Vagina (tissue), 2 donors: ENCODE measurements around the gene PER3. TPM values are rescaled to one million over a fixed set of nuclear protein-coding genes. Genes with fewer than 3 reads are reported as not detected.
A peak's percentile ranks its signal among the peaks of the same experiment; 100 is the strongest.

Source experiments
- DNase-seq, 2 donors: peaks; one replicate each; pipeline ENCODE4 v3.0.0-alpha.2; 2017; ENCODE audit errors: extremely low spot score in 2 of 2
- H3K27ac ChIP-seq: fragments of 200-600 bp; sonication (generic); one replicate; pipeline ENCODE4 v1.5.1; 2019
- H3K27me3 ChIP-seq: fragments of 200-600 bp; sonication (generic); one replicate; pipeline ENCODE4 v1.5.1; 2019
- H3K36me3 ChIP-seq, 2 donors: fragments of 200-600 bp; sonication (generic); one replicate each; pipeline ENCODE4 v1.5.1; 2017 to 2019
- H3K4me1 ChIP-seq: fragments of 200-600 bp; sonication (generic); one replicate; pipeline ENCODE4 v1.5.1; 2019
- H3K4me3 ChIP-seq, 2 donors: fragments of 200-600 bp; sonication (generic); 1 replicate in 1 of 2; 2 replicates in 1 of 2; pipeline ENCODE4 v1.5.1; 2016 to 2019
- H3K9me3 ChIP-seq: fragments of 200-600 bp; sonication (generic); one replicate; pipeline ENCODE4 v1.5.1; 2019
- CTCF ChIP-seq, 3 experiments: fragments of 450-650 bp in 2 of 3; fragments of 200-600 bp in 1 of 3; sonication (generic) in 1 of 3; IDR thresholded peaks; one replicate each; pipeline ENCODE4 v1.5.1; 2017 to 2019; ENCODE audit warnings: antibody characterized with exemption in 3 of 3, mild to moderate bottlenecking in 2 of 3, moderate library complexity in 2 of 3
- POLR2A ChIP-seq, 2 donors: fragments of 450-650 bp; IDR thresholded peaks; one replicate each; pipeline ENCODE4 v1.6.1; 2017; ENCODE audit warnings: antibody characterized with exemption in 2 of 2, mild to moderate bottlenecking in 2 of 2, moderate library complexity in 2 of 2
- POLR2AphosphoS5 ChIP-seq, 2 donors: sonication (generic); formaldehyde crosslinking; IDR thresholded peaks; one replicate each; pipeline ENCODE4 v1.9.0; 2017; ENCODE audit warnings: antibody characterized with exemption in 2 of 2, mild to moderate bottlenecking in 2 of 2, low read depth in 1 of 2; ENCODE audit not compliant: insufficient read depth in 1 of 2
- intact Hi-C: fragments of 100-400 bp; cut with DNase I; formaldehyde crosslinking; loops from one replicate; pipeline ENCODE4 v1.15.1; 2023
- total RNA-seq: library from RNA; depleted of rRNA; stranded (reverse); fragments of >200 nt; gene quantifications from one replicate; pipeline ENCODE4 v1.2.3, GENCODE V29; 2016

PER3 gene
- total RNA-seq, 1 donor from 2014 or later = 24.6 TPM

DNA sequence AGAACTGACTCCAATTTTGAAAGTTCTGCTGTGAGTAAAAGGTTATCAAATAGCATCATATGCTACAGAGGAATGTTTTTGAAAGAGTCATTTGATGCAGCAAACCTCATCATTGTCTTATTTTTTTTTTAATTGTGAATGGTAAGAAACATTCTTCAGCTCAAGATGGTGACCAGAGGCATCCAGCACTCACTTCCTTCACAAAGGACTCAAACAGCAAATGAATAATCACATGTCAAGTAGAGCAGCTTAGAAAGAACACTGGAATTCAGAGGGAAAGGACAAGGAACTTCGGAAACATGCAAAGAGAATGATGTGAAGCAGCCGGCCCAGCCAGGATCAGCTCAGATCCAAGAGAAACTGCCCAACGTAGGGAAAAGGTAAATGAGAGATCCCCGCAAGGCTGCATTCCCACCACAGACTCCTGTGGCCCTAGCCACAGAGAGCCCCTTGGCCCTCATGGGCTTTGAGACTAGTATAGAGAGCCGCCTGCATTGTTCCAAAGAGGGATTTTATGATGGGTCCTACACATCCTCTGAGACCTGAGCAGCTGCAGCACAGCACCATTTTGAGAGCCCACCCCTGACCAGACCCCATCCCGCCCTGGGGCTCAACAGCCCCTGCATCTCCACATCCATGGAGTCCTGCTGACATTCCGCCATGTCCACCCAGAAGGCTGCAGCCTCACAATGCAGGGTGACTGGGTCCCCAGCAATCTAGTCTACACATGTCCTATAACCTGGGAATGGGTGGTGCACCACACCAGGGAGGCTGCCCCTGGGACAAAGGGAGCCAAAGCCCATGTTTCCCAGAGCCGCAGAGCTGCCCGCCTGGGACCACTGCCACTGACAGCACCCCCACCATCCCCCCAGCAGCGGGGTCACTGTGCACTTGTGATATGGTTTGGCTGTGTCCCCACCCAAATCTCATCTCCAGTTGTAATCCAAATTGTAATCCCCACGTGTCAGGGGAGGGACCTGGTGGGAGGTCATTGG is 90.0 kb downstream of the PER3 start:
- intact Hi-C loops = no loop called here
- Histone ChIP-seq H3K9me3 (no peaks in the 10 kb centered on the region), H3K27ac (no peak overlapping the region), H3K4me3 (no peak overlapping the region), H3K27me3 (no peaks in the 10 kb centered on the region), H3K36me3 (no peaks in the 10 kb centered on the region), H3K4me1 (no peaks in the 10 kb centered on the region)
- no peak for DNase-seq
- TF ChIP-seq CTCF (IDR thresholded peaks at IDR 0.05) = no peak
- TF ChIP-seq POLR2A (IDR thresholded peaks at IDR 0.05) = no peak
- no peak for TF ChIP-seq POLR2AphosphoS5 (IDR thresholded peaks at IDR 0.05; ENCODE audit: insufficient read depth in 1 of 2, low read depth in 1 of 2)

- no peak overlapping the region for H3K4me3 ChIP-seq
- no peak for DNase-seq
- no peaks in the 10 kb centered on the region for H3K27me3 ChIP-seq
- intact Hi-C loops = no loop called here
- no peaks in the 10 kb centered on the region for H3K9me3 ChIP-seq
- TF ChIP-seq POLR2A (IDR thresholded peaks at IDR 0.05) (no peak), CTCF (IDR thresholded peaks at IDR 0.05) (no peak), POLR2AphosphoS5 (IDR thresholded peaks at IDR 0.05; ENCODE audit: insufficient read depth in 1 of 2, low read depth in 1 of 2) (no peak)
- H3K4me1 ChIP-seq = no peaks in the 10 kb centered on the region
- no peaks in the 10 kb centered on the region for H3K36me3 ChIP-seq
- no peak overlapping the region for H3K27ac ChIP-seq
Observed at GRCh38 chr1:7878027-7878426, 93.9 kb downstream of the PER3 start.

DNA sequence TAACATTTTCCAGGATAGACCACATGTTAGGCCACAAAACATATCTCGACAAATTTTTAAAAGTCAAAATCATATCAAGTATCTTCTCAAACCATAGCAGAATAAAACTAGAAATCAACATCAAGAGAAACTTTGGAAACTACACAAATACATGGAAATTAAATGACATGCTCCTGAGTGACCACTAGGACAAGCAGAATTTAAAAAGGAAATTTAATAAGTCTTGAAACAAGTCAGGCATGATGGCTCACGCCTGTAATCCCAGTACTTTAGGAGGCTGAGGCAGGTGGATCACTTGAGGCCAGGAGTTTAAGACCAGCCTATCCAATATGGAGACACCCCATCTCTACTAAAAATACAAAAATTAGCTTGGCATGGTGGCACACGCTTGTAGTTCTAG is 95.1 kb downstream of the PER3 start:
- DNase-seq = no peak
- H3K4me1 ChIP-seq = no peaks in the 10 kb centered on the region
- no peak overlapping the region for H3K27ac ChIP-seq
- no peaks in the 10 kb centered on the region for H3K27me3 ChIP-seq
- TF ChIP-seq POLR2AphosphoS5 (IDR thresholded peaks at IDR 0.05; ENCODE audit: insufficient read depth in 1 of 2, low read depth in 1 of 2) = no peak
- no peak for TF ChIP-seq CTCF (IDR thresholded peaks at IDR 0.05)
- TF ChIP-seq POLR2A (IDR thresholded peaks at IDR 0.05) = no peak
- no peaks in the 10 kb centered on the region for H3K36me3 ChIP-seq
- no peak overlapping the region for H3K4me3 ChIP-seq
- no peaks in the 10 kb centered on the region for H3K9me3 ChIP-seq
- intact Hi-C loops = no loop called here

- Histone ChIP-seq H3K9me3 (no peaks in the 10 kb centered on the region), H3K4me1 (no peaks in the 10 kb centered on the region), H3K27me3 (no peaks in the 10 kb centered on the region), H3K4me3 (no peak overlapping the region), H3K36me3 (no peaks in the 10 kb centered on the region), H3K27ac (no peak overlapping the region)
- intact Hi-C loops = no loop called here
- peak in 1 of 2 donors; percentile 27 for DNase-seq
- TF ChIP-seq CTCF (IDR thresholded peaks at IDR 0.05) (no peak), POLR2A (IDR thresholded peaks at IDR 0.05) (no peak), POLR2AphosphoS5 (IDR thresholded peaks at IDR 0.05; ENCODE audit: insufficient read depth in 1 of 2, low read depth in 1 of 2) (no peak)
Observed at GRCh38 chr1:7884757-7885156, 100.7 kb downstream of the PER3 start.
